HG03457 (cell line): ENCODE data around the gene SPATS2.

Source experiments
- ATAC-seq: cut with Tn5 transposase; IDR thresholded peaks from one replicate; pipeline ENCODE4 v1.9.1; 2021; ENCODE audit warnings: moderate number of reproducible peaks; ENCODE audit not compliant: unreplicated experiment

Gene SPATS2

DNA sequence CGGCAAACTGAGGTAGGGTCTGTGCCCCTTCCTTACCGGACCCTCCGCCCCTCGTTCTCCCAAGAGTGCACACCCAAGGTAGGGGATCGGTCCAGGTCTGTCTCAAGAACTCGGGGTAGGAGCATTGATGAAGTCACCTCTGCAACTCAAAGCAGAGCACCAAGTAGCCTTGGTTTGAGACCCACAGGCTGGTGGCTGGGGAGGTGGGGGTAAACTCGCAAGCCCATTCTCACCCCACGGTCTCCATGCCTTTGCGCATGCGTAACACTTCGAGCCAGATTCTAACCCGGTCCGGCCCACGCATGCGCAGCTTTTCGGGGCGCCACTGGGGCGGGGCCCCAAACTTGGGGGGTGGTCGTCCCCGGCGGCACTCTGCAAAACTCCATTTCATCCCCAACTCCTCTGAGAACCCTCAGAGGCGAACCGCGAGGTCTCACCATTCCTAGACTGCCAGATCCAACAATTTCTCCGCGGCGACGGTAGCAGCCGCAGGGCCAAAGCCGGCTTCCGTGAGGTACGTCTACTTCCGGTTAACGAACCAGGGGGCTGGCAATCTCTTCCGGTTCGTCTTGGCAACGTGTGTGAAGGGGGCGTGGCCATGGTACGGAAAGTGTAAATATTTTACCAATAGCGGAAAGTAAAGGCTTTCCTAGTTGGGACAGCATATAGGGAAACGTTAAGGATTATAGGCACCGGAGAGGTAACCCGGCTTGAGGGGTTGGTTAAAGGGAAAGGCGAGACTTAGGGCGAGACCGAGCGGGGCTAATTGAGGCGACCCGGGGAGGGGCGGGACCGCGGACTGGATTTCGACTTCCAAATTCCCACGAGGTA, 200.6 kb downstream of the SPATS2 start, which contains the start of gene MCRS1:
MCRS1 (minus strand) TSS at position 532 of the 831 bp plus-strand sequence. CDS start 1,411 bp downstream, outside the sequence.
- ATAC-seq: no peak

DNA sequence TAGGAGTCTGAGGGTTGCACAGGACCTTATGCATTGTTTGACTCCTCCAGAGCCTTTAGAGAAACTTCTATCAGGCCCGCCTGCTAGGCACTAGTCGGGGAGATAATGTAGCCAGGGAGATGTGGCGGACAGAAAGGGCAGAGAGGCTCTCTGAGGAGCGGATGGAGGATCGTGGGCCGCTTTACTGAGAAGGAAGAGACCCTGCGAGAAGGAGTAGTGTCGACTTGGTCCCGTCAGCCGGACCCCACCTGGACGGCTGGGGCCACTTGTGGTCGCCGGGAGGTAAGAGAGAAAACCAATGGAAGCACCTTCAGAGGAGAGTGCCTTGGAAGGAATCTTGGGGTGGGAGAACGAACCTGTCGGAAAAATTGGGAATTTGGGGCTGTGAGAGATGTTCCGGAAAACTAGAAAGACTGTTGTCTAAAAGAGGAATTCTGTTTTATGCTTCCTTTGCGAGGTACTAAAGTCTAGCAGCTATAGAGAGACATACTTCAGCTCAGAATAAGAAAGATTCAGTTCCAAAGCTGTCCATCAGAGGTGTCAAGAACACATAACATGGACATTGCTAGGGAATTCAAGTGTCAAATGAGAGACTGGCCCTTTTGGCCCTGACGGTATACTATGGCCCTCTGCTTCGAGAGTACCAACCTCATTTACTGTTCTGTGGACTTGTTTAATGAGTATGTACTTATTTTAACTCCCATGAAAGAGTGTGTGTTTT, 201.3 kb downstream of the SPATS2 start:
- no peak for ATAC-seq
